GM19397 (cell line): ENCODE data around the gene CENPL.
"Not testable (repeated sequence)": the region's sequence is repeated elsewhere in the genome, so short reads cannot be mapped to it uniquely, and the experiment has no call there.

Experiments used
- ATAC-seq: cut with Tn5 transposase; IDR thresholded peaks from one replicate; pipeline ENCODE4 v1.9.1; 2021; ENCODE audit warnings: mild to moderate bottlenecking, moderate library complexity; ENCODE audit not compliant: unreplicated experiment

Gene CENPL

DNA sequence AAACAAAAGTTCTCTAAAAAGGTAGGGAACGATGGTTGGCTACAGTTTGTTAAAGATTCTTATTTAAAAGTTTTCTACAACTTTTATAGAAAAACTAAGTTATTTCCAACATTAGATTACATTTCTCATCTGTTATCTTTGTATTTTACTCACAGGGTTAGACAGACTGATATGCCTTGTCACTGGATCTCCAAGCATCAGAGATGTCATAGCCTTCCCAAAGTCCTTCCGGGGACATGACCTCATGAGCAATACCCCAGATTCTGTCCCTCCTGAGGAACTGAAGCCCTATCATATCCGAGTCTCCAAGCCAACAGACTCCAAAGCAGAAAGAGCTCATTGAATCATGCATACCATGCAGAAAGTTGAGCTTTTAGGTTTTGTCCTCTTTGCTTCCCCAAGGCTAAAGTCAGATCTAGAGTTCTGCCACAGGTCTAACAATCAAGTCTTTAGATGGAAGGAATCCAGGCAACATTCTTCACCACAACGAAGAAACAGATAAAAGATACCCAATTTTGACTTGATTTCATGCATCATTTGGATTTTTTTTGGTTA is 32.8 kb upstream of the CENPL start:
- ATAC-seq: no peak

DNA sequence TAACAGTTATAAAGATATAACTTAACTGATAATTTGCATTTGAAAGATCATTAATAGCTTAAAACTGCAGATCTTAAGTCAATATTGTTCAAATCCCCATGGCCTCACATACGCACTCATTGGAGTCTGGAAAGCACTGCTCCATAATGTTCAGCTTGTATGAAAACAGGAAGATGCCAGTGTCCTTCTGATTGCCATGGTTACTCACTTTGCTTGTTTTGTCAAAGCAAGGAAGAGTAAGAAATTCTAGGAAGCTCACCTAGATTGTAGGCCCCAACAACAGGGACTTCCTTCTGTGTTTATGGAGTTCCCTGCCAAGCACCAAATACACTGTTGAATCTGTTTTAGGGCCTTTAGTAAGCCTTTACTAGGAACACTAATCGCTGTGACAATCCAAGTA is 32.2 kb upstream of the CENPL start:
- no peak for ATAC-seq

DNA sequence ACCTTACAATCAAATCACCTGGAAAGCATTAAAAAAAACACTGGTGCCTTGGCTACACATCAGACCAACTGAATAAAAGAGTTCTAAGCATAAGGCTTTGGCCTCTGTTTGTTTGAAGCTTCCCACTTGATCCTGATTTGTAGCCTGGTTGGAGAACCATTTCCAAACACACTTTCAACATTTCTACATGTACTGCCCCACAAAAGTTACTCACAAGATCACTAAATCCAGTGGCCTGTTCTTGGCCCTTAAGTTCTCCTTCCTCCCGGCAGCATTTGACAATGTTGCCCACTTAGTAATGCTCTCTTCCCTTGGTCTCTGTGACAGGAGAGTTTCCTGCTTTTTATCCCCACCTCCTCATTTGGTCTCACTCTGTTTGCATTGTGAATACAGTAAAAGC is 31.3 kb upstream of the CENPL start:
- no peak for ATAC-seq

DNA sequence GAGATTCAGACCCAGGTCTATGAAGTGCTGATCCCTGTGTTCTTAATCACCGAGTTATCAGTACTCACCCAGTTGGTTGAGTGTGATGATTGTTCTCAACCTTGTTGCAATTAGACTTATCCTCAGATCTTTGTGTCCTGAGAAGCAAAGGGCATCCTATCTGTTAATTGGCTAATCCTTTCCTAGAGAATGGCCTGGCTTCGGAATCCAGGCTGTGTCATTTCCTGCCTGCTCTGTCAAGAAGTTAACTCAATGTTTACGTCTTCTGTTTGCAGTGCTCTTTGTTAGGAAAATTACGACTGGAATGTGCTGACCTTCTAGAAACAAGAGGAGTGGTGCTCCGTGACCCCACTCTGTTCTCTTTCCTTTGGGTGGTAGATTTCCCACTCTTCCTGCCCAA is 28.4 kb upstream of the CENPL start:
- no peak for ATAC-seq

DNA sequence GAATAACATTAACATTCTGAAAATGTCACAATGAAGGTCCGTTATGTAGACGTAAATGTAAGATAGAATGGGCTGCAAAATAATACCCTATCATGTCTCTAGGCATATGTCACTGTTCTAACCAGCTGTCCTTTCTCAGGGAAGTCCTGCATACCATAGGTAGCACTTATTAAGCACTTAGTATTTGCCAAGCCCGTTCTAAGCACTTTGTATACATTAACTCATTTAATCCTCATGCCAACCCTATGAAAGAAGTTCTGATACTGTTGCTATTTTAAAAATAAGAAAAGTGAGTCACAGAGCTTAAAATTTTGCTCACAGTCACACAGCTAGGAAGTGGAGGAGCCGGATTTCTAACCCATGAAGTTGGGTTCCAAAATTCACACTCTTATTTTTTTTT is 27.4 kb upstream of the CENPL start:
- ATAC-seq: no peak

DNA sequence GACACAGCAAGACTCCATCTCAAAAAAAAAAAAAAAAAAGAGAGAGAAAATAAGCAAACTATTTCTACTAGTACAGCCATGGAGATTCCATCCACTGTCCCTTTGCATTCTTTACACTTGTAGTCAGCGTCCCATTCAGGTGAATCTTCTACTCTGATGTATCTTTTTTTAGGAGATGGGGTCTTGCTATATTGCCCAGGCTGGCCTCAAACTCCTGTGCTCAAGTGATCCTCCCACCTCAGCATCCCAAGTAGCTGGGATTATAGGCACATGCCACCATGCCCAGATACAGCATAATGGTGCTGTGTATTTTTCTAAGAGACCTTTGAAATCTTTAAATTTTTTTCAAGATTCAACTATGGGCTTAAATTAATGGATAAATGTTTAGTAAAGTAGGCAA is 8.1 kb upstream of the CENPL start:
- ATAC-seq: no peak

DNA sequence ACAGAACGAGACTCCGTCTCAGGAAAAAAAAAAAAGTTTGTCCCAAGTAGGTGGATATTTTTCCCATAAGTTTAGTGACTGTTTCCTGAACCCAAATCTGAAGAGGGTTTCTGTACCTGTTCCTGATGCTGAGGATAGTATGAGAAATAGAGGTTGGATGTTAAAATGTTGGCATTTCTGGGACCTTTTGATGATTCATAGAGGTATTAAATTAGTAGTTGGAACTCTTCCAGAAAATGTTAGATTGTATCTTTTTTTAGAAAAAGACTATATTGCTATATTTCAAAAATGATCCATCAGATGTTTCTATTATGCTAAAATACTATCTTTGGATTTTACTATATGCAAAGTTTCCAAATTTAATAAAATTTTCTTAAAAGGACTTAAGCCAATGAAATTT is 2.9 kb upstream of the CENPL start:
- no peak for ATAC-seq

DNA sequence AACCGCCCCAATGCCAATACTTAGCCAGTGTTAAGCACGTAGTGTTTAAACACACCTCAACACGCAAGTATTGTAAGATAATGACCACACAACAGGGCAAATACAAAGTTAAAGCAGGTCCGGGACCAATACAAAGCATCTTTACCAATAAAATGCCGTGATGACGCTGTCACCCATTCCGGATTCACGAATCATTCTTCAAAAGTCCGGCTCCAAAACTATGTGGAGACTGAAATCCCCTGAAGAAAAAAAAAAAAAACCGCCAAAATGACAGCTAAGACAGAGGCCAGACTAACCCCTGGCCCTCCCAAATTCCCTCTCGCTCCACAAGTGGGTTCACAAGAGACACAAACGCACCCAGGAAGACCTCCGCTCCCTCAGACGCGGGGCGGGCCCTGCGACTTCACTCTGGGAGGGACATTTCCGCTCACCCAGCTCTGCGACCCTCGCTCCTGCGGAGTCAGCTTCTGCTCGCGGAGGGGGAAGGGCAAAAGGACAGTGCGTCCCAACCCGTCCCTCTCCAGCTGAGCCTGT is 835 bp downstream of the CENPL start:
- ATAC-seq: peak; percentile 42

DNA sequence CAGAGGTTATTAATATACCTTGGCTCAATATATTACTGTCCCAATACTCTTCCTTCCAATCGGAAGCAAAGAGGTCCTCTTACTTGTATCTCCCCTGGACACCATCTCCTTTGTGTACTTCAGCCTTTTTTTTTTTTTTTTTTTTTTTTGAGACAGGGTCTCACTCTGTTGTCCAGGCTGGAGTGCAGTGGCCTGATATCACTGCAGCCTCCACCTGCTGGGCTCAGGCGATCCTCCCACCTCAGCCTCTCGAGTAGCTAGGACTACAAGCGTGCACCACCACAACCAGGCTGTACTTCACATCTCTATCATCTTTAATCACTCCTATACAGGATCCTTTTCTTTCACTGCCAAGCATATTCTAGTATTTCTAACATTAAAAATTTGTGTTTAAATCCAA is 3.0 kb downstream of the CENPL start:
- ATAC-seq: no peak

DNA sequence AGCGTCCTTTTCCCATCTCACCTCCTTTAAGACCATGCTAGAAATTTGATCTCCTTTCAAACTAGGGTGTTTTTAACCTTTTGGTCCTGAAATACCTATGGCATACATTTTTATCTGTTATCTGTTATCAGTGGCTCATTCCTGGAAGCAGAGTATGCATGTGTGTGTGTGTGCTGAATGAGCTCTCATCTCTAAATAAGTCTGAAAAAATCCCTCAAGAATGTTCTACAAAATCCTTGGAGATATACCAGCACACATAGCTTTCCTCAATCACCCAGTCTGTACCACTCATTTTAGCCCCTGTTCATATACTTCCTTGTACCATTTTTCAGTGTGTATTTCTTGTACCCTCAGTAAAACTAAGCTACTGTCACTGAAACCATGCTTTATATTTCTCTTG is 6.2 kb downstream of the CENPL start:
- no peak for ATAC-seq

DNA sequence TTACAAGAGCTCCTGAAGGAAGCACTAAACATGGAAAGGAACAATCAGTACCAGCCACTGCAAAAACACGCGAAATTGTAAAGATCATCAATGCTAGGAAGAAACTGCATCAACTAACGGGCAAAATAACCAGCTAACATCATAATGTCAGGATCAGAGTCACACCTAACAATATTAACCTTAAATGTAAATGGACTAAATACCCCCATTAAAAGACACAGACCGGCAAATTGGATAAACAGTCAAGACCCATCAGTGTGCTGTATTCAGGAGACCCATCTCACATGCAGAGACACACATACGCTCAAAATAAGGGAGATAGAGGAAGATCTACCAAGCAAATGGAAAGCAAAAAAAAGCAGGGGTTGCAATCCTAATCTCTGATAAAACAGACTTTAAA is 11.0 kb downstream of the CENPL start:
- not testable (repeated sequence) for ATAC-seq

DNA sequence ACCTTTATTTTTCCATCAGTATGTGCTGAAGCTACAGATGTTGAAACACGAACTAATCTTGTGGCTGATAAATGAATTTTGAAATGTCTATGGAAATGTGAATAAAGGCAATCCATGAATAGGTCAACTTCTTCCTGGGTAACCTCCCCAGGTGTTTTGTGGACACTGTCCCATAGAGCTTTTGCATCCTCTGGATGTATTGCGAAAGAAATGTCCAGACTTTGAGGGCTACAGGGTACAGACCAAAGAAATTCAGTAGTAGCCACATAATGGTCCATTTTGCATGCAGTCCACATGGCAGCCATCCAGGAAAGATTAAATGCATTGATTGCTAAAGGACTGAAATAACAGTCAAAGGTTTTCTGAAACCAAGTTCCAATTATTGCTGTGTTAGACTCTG is 21.7 kb downstream of the CENPL start:
- ATAC-seq: no peak

DNA sequence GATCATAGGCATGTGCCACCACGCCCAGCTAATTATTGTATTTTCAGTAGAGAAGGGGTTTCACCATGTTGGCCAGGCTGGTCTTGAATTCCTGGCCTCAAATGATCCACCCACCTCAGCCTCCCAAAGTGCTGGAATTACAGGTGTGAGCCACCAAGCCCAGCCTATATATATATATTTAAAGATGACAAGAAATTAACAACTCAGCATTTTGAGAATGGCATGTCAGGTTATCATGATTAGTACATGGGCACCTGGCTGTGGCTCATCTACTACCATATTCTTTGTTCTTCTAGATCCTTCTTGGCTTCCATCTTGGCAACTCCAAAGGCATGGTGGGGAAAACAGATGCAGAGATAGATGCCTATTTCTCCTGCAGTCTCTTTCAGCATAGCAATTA is 24.7 kb downstream of the CENPL start:
- not testable (repeated sequence) for ATAC-seq

DNA sequence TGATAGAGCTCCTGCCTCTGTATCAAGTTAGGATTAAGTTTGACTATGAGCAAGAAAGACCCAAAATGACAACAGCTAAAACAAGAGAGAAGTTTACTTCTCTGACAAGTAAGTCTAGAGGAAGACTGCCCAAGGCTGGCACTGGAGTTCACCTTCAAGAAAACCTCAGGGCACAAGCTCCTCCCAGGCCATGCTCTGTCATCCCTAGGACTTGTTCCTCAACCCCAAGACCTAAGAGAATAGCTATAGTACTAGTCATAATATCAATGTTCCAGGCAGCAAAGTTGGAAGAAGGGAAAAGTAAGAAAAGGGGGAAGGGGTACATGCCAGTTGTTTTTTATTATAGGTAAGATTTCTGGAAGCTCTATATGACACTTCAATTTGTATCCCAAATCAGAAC is 26.6 kb downstream of the CENPL start:
- no peak for ATAC-seq

DNA sequence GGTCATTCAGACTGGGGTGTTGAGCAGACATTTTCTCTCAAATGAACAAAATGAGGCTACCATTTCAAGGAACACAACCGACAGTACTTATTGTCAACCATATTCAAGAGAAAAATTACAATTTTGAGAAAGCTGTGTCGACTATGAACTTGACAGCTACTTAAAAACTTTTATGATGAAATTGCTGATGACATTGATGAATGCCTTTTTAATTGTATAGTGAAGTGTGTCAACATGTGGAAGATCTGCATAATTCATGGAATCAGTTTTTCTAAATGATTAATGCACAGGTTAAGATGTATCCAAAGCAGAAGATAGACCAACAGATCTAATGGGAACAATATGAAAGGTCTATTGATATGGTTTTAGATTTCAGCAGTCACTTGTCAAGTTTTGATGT is 34.8 kb downstream of the CENPL start:
- no peak for ATAC-seq

DNA sequence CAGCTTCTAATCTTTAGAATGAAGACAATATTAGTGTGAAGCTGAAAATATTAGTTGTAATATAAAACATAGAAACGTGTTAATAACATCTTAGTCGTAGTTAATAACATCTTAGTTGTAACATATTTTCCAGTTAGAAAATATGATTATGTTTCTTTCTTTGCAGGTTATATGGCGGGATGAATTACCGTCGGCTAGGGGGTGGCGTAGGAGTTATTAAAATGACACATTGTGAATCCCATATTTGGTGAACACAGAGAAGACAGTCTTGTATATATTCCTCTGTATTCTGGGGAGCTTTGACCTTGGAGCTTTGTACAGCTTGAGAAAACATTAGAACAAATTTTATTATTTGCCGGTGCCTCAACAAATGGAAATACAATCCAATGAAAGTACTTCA is 39.7 kb downstream of the CENPL start:
- no peak for ATAC-seq

DNA sequence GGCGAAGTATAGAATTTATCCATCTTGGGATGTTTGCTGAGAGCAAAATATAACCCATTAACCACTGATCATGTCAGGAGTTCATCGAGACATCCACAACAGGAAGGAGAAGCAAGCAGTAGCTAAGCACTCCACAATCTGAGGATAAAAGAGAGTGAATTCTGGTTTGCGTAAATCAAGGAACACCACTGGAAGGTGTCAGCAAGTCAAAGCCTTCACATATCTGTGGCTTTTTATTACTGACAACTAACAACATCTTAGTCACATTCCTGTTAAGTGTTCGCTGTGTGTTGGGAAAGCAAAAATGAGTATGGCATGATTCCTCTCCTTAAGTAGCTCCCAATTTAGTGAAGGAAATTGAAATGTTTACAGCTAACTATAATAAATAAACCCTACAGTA is 44.7 kb downstream of the CENPL start:
- no peak for ATAC-seq

DNA sequence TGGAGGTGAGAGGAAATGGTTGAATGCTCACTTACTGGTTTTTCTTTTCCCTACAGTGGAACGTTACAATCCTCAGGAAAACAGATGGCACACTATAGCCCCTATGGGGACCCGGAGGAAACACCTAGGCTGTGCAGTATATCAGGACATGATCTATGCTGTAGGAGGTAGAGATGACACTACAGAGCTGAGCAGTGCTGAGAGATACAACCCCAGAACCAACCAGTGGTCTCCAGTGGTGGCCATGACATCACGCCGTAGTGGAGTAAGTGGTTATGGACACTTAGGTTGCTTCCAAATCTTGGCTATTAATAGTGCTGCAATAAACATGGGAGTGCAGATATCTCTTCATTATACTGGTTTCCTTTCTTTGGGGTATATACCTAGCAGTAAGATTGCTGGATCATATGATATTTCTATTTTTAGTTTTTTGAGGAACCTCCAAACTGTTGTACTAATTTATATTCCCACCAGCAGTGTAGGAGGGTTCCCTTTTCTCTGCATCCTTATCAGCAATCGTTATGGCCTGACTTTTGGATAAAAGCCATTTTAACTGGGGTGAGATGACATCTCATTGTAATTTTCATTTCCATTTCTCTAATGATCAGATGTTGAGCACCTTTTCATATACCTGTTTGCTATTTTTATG is 49.0 kb downstream of the CENPL start:
- no peak for ATAC-seq

DNA sequence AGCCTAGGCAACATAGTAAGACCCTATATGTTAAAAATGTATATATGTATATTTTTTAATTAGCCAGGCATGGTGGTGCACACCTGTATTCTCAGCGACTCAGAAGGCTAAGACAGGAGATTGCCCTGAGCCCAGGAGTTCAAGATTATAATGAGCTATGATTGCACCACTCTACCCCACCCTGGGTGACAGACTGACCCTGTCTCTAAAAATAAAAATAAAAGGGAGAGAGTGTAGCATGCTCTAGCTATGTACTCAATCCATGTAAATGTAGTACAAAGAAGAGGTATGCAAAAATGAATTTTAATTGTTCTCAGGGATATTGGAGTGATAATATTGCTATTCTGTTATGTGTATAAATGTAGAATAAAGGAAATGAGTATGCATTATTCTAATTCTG is 53.1 kb downstream of the CENPL start:
- no peak for ATAC-seq

DNA sequence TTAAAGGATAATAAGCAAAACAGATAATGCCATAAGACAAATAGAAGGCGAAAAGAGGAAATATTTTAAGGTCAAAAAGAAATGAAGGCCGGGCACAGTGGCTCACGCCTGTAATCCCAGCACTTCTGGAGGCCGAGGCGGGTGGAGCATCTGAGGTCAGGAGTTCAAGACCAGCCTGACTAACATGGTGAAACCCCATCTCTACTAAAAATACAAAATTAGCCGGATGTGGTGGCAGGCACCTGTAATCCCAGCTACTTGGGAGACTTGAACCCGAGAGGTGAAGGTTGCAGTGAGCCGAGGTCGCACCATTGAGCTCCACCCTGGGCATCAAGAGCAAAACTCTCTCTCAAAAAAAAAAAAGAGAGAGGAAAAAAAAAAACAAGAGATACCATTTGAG is 54.4 kb downstream of the CENPL start:
- not testable (repeated sequence) for ATAC-seq

DNA sequence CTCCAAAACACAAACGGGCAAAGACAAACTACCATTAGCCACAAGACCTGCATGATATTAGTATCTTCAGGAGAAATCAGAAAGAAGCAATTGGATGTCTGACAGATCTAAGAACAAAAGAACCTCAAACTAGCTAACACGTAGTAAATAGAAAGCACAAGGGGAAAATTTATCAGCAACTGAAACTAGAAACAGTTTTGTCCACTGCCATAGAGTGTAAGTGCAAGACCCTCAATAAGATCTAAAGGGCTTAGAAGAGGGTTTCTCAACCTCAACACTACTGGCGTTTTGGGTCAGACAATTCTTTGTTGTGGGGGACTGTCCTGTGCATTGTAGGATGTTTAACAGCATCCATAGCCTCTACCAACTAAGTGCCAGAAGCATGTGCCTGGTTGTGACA is 55.9 kb downstream of the CENPL start:
- ATAC-seq: no peak

DNA sequence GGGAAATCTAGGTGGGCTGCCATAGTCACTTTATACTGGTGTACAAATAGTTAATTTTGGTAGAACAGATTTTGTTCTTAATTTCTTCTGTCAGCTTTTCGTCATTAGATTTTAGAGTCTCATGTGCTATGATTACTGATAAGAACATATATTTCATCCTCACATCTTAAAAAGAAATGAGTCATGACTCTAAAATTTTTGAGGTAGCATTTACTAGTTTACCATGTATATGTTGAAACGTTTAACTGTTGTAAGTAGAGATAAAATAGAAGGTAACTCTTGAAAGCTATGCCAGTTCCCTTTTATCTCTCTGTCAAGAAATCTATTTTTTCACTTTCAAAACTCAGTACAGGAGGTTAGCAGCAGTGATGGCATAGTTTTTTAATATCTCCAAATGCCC is 56.5 kb downstream of the CENPL start:
- ATAC-seq: no peak

DNA sequence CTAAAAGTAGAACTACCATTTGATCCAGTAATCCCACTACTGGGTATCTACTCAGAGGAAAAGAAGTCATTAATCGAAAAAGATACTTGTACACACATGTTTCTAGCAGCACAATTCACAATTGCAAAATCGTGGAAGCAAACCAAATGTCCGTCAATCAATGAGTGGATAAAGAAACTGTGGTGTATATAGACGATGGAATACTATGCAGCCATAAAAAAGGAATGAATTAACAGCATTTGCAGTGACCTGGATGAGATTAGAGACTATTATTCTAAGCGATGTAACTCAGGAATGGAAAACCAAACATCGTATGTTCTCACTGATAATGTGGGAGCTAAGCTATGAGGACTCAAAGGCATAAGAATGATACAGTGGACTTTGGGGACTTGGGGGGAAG is 60.4 kb downstream of the CENPL start:
- not testable (repeated sequence) for ATAC-seq
